HUDEP-2 (cell line): ENCODE measurements around the gene PEX10.

Source experiments
- DNase-seq, 76 experiments: peaks; one replicate each; lab custom pipeline; 2025; ENCODE audit not compliant: unreplicated experiment in 76 of 76; lab: John Stamatoyannopoulos, UW

The PEX10 gene

GRCh38 chr1:2406451-2407041 is 5.8 kb downstream of the PEX10 start:
- DNase-seq, result no peak

- DNase-seq, result no peak
These were observed 6.6 kb downstream of the PEX10 start for GRCh38 chr1:2405588-2406295.

GRCh38 chr1:2404890-2405511 is 7.4 kb downstream of the PEX10 start:
- no peak for DNase-seq

- DNase-seq, result no peak
These were observed 8.0 kb downstream of the PEX10 start for GRCh38 chr1:2404142-2404889.

- DNase-seq, result no peak
These were observed 9.1 kb downstream of the PEX10 start for GRCh38 chr1:2403273-2403672.

GRCh38 chr1:2402420-2402819 is 9.9 kb downstream of the PEX10 start:
- no peak for DNase-seq

- DNase-seq, result no peak
These were observed 11.3 kb downstream of the PEX10 start for GRCh38 chr1:2400950-2401649.

- DNase-seq, result no peak
These were observed 11.8 kb downstream of the PEX10 start for GRCh38 chr1:2400576-2400909.

- DNase-seq, result no peak
These were observed 12.3 kb downstream of the PEX10 start for GRCh38 chr1:2399890-2400575.

- no peak for DNase-seq
These were observed 13.5 kb downstream of the PEX10 start for GRCh38 chr1:2398871-2399270.

- DNase-seq, result no peak
These were observed 15.2 kb downstream of the PEX10 start for GRCh38 chr1:2397007-2397679.

GRCh38 chr1:2396476-2396875 is 15.9 kb downstream of the PEX10 start:
- peak in 39 of 76 experiments; percentile 2 to 48 (median 19) for DNase-seq

GRCh38 chr1:2396059-2396458 is 16.3 kb downstream of the PEX10 start:
- no peak for DNase-seq

GRCh38 chr1:2395245-2395644 is 17.1 kb downstream of the PEX10 start:
- DNase-seq, result peak in 4 of 76 experiments; percentile 7 to 12 (median 10)

- DNase-seq, result no peak
These were observed 17.6 kb downstream of the PEX10 start for GRCh38 chr1:2394761-2395160.

- no peak for DNase-seq
These were observed 18.1 kb downstream of the PEX10 start for GRCh38 chr1:2394220-2394619.

- DNase-seq, result no peak
These were observed 18.9 kb downstream of the PEX10 start for GRCh38 chr1:2393471-2393877.

- DNase-seq, result no peak
These were observed 19.7 kb downstream of the PEX10 start for GRCh38 chr1:2392686-2393085.

- DNase-seq, result peak in 1 of 76 experiments; percentile 12
These were observed 20.3 kb downstream of the PEX10 start for GRCh38 chr1:2391931-2392509.
